Limb (tissue), 2 donors: Measurements from ENCODE around the gene TCTN1.
A peak's percentile ranks its signal among the peaks of the same experiment; 100 is the strongest.
"Not testable (repeated sequence)": the region's sequence is repeated elsewhere in the genome, so short reads cannot be mapped to it uniquely, and the experiment has no call there.

Experiments
- DNase-seq, 2 donors: peaks; one replicate each; pipeline ENCODE4 v3.0.0-alpha.2; 2016; ENCODE audit errors: extremely low spot score in 2 of 2

The TCTN1 gene

GRCh38 chr12:110613771-110614684, at the start of gene TCTN1:
Gene TCTN1 (plus strand): TSS chr12:110614129. CDS start chr12:110614183, 54 bp downstream.
- peak; percentile 97 to 98 for DNase-seq

DNA sequence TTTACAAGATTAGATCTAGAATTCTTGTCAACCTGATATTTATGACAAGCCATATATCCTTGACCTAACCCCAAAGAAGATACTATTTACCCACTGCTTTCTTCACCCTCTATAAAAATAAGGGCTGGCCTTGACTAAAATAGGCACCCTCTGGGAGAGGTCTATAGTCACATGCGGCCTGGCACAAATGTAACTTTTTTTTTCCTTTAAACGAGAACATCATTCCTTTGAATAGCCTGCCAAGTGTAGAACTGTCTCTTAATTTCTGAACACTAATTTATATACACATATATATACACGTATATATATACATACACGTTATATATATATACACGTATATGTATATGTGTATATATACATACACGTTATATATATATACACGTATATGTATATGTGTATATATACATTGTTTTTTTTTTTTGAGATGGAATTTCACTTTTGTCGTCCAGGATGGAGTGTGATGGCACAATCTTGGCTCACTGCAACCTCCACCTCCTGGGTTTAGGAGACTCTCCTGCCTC, 49.4 kb upstream of the TCTN1 start:
- DNase-seq = no peak

- DNase-seq = no peak
These were observed 47.7 kb upstream of the TCTN1 start for GRCh38 chr12:110565894-110566871.

- DNase-seq = no peak
These were observed 46.9 kb upstream of the TCTN1 start for GRCh38 chr12:110566993-110567392.

DNA sequence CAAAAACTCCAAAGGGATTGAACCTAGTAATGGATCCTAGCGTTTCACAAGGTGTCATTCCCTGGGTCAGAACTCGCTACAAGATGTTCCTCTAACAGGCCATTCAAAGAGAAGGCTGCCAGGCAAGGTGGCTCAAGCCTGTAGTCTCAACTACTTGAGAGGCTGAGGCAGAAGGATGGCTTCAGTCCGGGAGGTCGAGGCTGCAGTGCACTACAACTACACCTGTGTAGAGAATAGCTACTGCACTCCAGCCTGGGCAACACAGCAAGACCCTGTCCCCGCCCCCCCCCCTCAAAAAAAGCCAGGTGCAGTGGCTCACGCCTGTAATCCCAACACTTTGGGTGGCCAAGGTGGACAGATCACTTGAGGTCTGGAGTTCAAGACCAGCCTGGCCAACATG, 45.2 kb upstream of the TCTN1 start:
- no peak for DNase-seq

GRCh38 chr12:110569838-110570237, 44.1 kb upstream of the TCTN1 start:
- DNase-seq = not testable (repeated sequence)

DNA sequence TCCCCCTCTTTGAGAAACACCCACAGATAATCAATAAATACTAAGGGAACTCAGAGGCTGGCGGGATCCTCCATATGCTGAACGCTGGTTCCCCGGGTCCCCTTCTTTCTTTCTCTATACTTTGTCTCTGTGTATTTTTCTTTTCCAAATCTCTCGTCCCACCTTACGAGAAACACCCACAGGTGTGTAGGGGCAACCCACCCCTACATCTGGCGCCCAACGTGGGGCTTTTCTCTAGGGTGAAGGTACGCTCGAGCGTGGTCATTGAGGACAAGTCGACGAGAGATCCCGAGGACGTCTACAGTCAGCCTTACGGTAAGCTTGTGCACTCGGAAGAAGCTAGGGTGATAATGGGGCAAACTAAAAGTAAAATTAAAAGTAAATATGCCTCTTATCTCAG, 43.1 kb upstream of the TCTN1 start:
- DNase-seq = not testable (repeated sequence)

DNA sequence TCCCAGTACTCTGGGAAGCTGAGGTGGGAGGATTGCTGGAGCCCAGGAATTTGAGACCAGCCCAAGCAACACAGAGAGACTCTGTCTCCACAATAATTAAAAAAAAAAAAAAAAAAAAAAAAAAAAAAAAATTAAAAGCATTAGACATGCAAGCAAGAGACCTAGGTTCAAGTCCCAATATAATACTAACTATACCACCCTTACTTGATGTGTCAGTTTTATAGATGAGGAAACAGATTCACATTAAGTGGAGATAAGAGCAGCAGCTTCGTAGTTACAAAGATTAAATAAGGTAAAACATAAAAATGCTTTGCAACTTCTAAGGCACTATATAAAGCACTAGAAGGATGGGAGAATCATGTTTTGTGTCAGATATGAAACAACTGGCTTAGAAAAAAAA, 39.9 kb upstream of the TCTN1 start:
- no peak for DNase-seq

DNA sequence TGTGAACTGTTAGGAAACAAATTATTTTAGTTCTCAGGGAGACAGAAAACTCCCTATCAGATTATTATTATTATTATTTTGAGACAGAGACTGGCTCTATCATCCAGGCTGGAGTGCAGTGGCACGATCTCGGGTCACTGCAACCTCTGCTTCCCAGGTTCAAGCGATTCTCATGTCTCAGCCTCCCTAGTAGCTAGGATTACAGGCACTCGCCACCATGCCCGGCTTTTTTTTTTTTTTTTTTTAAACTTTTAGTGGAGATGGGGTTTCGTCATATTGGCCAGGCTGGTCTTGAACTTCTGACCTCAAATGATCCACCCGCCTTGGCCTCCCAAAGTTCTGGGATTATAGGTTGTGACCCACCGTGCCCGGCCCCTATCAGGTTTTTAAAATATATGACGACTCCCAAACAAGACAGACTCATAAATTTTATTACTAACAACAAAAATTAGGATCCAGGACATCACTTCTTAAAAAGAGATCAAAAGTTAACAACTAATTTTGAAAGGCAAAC, 39.2 kb upstream of the TCTN1 start:
- DNase-seq = not testable (repeated sequence)

DNA sequence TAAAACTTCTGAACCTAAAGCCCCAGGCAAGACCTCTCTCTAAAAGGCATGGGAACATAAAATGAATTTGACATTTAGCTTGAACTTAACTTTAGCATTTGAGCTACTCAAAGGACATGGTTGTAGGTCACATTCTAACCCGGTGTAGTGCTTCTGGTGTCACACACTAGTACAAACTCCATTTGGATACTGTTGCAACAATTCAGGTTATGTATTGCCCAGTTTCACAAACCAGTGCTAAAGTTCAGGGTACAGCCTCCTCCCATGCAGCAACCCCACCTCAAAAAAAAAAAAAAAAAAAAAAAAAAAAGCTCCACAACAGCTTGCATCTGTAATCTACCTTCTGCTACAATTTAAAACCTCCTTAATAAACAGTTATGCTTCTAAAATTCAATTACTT, 38.6 kb upstream of the TCTN1 start:
- no peak for DNase-seq

DNA sequence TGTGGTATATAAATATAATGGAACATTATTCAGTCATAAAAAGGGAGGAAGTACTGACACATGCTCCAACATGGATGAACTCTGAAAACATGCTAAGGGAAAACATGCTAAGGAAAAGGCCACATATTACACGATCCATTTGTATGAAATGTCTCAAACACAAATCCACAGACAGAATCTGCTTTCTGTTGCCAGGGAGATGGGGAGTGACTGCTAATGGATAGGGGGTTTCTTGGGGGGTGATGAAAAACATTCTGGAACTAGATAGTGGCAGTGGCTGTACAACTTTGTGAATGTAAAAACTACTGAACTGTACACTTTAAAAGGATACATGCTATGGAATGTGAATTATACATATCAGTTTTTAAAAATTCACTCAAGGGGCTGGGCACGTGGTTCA, 37.4 kb upstream of the TCTN1 start:
- no peak for DNase-seq

- DNase-seq = no peak
These were observed 35.9 kb upstream of the TCTN1 start for GRCh38 chr12:110577864-110578693.

GRCh38 chr12:110578694-110579534, 35.0 kb upstream of the TCTN1 start:
- no peak for DNase-seq

- no peak for DNase-seq
These were observed 34.2 kb upstream of the TCTN1 start for GRCh38 chr12:110579535-110580253.

GRCh38 chr12:110581931-110582275, 32.0 kb upstream of the TCTN1 start:
- DNase-seq = no peak

- peak in 1 of 2 donors; percentile 81 for DNase-seq
These were observed 31.4 kb upstream of the TCTN1 start for GRCh38 chr12:110582276-110583136.

DNA sequence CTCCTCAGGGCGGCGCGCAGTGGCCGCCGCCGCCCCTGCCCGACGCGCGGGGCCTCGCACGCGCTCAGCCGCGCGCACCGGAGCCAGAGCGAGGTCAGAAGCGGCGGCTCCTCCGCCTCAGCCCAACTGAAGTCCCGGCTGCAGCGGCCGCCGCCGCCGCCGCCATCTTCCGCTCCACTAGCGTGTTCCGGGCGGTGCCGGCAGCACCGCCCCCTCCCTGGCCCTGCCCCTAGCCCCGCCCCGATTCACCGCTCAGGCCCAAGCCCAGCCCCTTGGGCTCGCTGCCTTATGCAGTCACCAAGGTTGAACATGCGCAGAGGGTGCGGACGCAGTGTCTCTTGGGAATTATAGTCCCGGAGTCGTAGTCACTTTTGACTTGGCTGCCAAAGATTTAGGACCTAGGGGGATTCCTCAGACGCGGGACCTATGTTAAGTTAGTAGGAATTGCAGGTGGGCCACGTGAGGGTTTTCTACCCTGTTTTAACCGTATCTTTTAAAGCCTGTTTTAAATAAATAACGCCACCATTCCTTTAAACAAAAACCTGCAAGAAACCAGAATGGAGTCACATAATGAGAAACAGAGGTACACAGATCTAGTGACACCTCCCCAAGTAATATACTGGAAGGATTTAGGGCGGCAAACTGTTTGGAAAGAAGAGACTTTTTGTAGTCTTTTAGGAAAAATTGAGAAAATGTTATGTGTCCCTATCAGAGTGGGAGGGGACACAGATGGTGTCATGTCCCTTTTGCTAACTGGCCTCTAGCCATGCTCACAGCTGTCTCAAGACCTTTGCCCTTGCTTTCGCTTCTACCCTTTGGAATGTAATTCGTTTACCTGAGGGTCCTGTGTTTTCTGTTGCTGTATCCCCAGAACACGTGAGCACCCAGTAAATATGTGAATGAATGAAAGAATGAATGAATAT, 30.5 kb upstream of the TCTN1 start, which contains the start of gene PPTC7:
Gene PPTC7, minus strand, starts transcription at position 182 of the 923 bp plus-strand sequence. CDS start 287 bp downstream, outside the sequence.
- DNase-seq = peak; percentile 96 to 98
